ENCODE data around the gene CCNC.

DNA sequence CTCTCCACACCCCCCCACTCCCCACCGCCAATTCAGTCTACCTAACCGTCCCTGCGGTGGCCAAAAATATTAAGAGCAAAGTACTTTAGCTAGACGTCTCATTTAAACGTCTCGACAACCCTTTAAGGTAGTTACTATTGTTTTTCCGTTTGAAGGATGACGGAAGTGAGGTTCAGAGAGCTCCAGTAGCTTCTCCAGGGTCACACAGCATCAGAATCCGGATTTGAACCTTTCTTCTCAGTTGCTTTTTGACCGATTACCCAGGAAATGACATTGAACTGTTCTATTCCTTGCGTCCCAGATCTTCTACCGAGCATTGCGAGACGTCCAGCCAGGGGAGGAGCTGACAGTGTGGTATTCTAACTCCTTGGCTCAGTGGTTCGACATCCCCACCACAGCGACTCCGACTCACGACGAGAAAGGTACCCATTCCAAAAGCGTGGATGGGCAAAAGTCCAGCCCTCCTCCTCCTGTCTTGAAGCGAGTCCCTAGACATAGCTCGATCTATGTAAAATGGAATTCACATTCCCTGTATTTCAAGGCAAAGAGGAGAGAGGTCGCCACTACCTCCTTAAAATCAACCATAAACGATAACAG lies 40.5 kb upstream of the CCNC start:
- TF ChIP-seq, protein P1, sequence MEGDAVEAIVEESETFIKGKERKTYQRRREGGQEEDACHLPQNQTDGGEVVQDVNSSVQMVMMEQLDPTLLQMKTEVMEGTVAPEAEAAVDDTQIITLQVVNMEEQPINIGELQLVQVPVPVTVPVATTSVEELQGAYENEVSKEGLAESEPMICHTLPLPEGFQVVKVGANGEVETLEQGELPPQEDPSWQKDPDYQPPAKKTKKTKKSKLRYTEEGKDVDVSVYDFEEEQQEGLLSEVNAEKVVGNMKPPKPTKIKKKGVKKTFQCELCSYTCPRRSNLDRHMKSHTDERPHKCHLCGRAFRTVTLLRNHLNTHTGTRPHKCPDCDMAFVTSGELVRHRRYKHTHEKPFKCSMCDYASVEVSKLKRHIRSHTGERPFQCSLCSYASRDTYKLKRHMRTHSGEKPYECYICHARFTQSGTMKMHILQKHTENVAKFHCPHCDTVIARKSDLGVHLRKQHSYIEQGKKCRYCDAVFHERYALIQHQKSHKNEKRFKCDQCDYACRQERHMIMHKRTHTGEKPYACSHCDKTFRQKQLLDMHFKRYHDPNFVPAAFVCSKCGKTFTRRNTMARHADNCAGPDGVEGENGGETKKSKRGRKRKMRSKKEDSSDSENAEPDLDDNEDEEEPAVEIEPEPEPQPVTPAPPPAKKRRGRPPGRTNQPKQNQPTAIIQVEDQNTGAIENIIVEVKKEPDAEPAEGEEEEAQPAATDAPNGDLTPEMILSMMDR (IDR thresholded peaks at IDR 0.05; ENCODE audit: low read depth, low read length) = no peak
- no peak for TF ChIP-seq EZH2phosphoT487 (IDR thresholded peaks at IDR 0.05; ENCODE audit: low read depth)
